AG04450 (cell line): ENCODE data around the gene TRIM71. TPM values are rescaled to one million over a fixed set of nuclear protein-coding genes. Genes with fewer than 3 reads are reported as not detected.

ENCODE experiments used
- CTCF ChIA-PET: fragments of 300-600, 350-600 bp; formaldehyde crosslinking; extraction: SDS; loops from one replicate; lab custom pipeline; 2022; ENCODE audit warnings: antibody characterized with exemption, inconsistent platforms; lab: Charles Lee
- POLR2A ChIA-PET: fragments of 350-600 bp; formaldehyde crosslinking; extraction: SDS; loops from one replicate; lab custom pipeline; 2021; ENCODE audit warnings: antibody characterized with exemption, inconsistent platforms; lab: Yijun Ruan, JAX
- DNase-seq: peaks from one replicate; pipeline ENCODE4 v3.0.0-alpha.2; 2011; ENCODE audit warnings: low read depth, low spot score
- H3K27ac ChIP-seq: one replicate; pipeline ENCODE4 v1.5.1; 2012; ENCODE audit warnings: low read depth, low read length, control low read depth
- H3K27me3 ChIP-seq: one replicate; pipeline ENCODE4 v1.6.0; 2012; ENCODE audit warnings: low read length; ENCODE audit not compliant: control insufficient read depth, insufficient read depth
- H3K4me3 ChIP-seq: 2 replicates; pipeline ENCODE4 v1.5.1; 2011; ENCODE audit warnings: mild to moderate bottlenecking, low read depth, low read length, control low read depth
- H3K9me3 ChIP-seq: 2 replicates; pipeline ENCODE4 v1.5.1; 2012; ENCODE audit warnings: low read length; ENCODE audit not compliant: control insufficient read depth, insufficient read depth
- polyA plus RNA-seq: library from polyadenylated mRNA; depleted of rRNA; stranded (reverse); fragments of >200 nt; gene quantifications from 2 replicates; pipeline ENCODE4 v1.2.3, GENCODE V29; 2011
- TF ChIP-seq, protein P1 (sequence below): IDR thresholded peaks from 2 replicates; pipeline ENCODE4 v1.5.1; 2011; ENCODE audit warnings: low read depth, low read length, control low read depth, inconsistent platforms

The TRIM71 gene
- polyA plus RNA-seq, 1 experiment = not detected

DNA sequence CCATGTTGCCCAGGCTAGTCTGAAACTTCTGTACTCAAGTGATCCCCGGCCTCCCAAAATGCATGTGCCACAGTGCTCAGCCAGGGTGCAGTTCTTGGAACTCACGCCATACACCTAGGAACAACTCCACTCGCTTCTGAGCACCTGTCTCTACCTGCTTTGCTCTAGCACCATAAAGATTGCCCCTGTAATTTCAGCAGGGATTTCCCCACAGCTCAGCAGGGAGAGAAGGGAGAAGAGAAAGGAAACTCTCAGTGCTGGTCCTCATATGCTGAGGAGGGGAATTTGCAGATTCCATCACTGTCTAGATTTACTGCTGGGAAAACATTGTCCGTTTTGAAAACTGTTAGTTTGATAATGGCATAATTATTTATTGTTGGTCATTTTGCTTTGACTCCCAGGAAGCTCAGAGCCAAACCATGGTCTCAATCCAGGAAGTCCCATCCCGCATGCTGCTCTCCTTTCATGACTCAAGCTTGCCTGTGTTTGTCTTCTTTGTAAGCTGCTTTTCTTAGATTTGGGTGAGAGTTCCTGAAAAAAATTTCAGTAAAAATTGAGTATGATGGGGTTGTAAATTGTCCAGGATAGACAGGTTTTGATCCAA lies 24.2 kb downstream of the TRIM71 start:
- DNase-seq = no peak
- TF ChIP-seq, protein P1, sequence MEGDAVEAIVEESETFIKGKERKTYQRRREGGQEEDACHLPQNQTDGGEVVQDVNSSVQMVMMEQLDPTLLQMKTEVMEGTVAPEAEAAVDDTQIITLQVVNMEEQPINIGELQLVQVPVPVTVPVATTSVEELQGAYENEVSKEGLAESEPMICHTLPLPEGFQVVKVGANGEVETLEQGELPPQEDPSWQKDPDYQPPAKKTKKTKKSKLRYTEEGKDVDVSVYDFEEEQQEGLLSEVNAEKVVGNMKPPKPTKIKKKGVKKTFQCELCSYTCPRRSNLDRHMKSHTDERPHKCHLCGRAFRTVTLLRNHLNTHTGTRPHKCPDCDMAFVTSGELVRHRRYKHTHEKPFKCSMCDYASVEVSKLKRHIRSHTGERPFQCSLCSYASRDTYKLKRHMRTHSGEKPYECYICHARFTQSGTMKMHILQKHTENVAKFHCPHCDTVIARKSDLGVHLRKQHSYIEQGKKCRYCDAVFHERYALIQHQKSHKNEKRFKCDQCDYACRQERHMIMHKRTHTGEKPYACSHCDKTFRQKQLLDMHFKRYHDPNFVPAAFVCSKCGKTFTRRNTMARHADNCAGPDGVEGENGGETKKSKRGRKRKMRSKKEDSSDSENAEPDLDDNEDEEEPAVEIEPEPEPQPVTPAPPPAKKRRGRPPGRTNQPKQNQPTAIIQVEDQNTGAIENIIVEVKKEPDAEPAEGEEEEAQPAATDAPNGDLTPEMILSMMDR = no peak
- POLR2A ChIA-PET = no interaction called here

DNA sequence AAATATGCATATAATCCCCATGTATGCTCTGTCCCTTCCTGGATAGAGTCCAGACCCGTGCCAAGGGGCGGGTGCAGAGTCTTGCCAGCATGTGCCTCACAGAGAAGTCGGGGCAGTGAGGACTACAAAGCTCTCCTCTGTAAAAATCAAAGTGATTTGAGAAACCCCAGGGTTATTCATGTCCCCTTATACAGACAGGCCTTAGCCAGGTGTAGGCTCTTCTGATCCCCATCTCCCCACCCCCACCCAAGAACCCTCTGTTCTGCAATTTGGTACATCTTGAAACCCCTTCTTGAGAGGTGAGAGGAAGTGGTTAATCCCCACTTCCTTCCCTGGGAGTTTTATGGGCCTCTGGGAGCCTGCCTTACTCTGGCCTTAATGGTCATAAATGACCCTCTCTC lies 24.7 kb downstream of the TRIM71 start:
- Histone ChIP-seq H3K9me3 (no peaks in the 10 kb centered on the region; the same call in 1 of the 2 replicates), H3K27ac (no peak overlapping the region), H3K27me3 (peaks cover 11% of the 10 kb centered on the region), H3K4me3 (no peak overlapping the region)
- ChIA-PET CTCF (no interaction called here), POLR2A (no interaction called here)
- TF ChIP-seq, protein P1 = no peak
- no peak for DNase-seq

More for the DNA sequence above, 24.2 kb downstream of the TRIM71 start:
- peaks cover 14% of the 10 kb centered on the region for H3K27me3 ChIP-seq
- no peak overlapping the region for H3K4me3 ChIP-seq
- no peaks in the 10 kb centered on the region; the same call in 1 of the 2 replicates for H3K9me3 ChIP-seq
- no peak overlapping the region for H3K27ac ChIP-seq
- CTCF ChIA-PET = no interaction called here

DNA sequence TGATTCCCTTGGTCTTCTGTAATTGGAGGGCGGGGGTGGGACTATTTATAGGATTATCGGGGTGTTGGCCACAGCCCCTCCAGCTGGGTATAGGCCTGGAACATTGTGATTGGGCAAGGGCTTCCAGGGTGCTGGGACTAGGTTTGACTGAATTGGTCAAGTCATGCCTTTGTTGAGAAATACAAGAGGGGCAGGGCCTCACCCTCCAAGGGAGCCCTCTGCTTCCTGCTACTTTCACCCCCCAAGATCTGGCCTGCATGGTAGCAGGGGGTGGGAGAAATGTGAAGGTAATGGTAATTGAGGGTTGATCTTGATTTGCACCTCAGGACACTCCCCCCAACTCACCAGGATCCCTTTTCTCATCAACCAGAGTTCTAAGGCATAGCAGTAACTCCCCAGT lies 25.2 kb downstream of the TRIM71 start:
- CTCF ChIA-PET = no interaction called here
- Histone ChIP-seq H3K4me3 (no peak overlapping the region), H3K27ac (no peak overlapping the region), H3K9me3 (no peaks in the 10 kb centered on the region; the same call in 1 of the 2 replicates), H3K27me3 (peaks cover 11% of the 10 kb centered on the region)
- TF ChIP-seq, protein P1 = no peak
- POLR2A ChIA-PET = no interaction called here
- DNase-seq = no peak

DNA sequence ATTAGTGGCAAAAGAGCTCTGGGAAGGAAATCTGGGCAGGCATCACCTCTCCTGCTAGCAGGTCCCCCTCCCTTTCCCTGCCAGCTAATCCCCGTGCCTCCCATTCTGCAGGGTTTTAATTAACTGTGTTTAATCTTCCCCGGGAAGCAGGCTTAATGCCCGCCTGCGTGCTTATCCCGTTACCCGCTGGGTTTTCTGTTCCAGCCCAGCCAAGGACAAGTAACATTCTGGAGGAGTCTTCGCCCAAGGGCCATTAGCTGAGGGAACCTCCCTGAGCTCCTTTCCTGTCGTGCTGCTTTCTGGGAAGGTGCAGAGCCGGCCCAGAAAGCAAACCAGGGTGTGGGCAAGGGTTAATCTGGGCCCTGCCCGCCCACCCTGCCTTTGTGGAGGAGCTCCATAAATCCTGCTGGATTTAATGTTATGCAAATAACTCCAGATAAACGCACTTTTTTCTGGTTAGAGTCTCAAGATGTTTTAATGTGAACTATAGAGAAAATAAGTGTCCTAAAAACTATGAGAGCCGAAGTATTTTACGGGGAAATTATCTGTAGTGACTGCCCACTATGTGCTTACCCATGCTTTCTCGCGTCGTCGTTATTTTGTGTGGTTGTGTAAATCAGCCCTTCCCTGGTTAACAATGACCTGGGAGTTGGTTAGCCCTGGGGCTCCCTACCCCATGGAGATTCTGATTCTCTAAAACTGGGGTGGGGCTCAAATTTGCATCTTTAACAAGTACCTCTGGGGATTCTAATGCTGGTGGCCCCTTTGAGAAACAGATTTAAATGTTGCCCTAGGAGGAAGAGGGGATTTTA lies 25.9 kb downstream of the TRIM71 start:
- Histone ChIP-seq H3K4me3 (no peak overlapping the region), H3K9me3 (no peaks in the 10 kb centered on the region; the same call in 1 of the 2 replicates), H3K27me3 (peaks cover 11% of the 10 kb centered on the region), H3K27ac (no peak overlapping the region)
- CTCF ChIA-PET = no interaction called here
- TF ChIP-seq, protein P1 = no peak
- POLR2A ChIA-PET = no interaction called here
- DNase-seq = no peak

DNA sequence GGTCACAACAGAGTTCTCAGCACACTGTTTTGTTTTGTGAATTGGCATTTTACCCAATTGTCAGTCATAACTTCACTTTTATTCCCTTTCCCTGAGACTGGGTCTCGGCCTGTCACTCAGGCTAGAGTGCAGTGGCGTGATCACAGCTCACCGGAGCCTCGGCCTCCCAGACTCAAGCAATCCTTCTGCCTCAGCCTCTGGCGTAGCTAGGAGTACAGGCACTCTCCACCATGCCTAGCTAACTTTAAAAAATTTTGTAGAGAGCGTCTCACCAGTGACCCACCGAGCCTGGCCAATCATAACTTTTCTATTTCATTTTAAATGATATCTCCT lies 26.5 kb downstream of the TRIM71 start:
- DNase-seq = no peak
- no peak overlapping the region for H3K27ac ChIP-seq
- ChIA-PET CTCF (no interaction called here), POLR2A (no interaction called here)
- no peak overlapping the region for H3K4me3 ChIP-seq
- TF ChIP-seq, protein P1 = no peak
- no peaks in the 10 kb centered on the region; the same call in 1 of the 2 replicates for H3K9me3 ChIP-seq
- H3K27me3 ChIP-seq = peaks cover 11% of the 10 kb centered on the region
